Transverse colon (tissue), 4 donors: ENCODE measurements around the gene PACSIN2.

Source experiments
- POLR2A ChIP-seq: fragments of 450-650 bp; IDR thresholded peaks from one replicate; pipeline ENCODE4 v1.6.1; 2016; ENCODE audit warnings: antibody characterized with exemption, mild to moderate bottlenecking, moderate library complexity
- POLR2AphosphoS5 ChIP-seq, 3 donors: sonication (generic); formaldehyde crosslinking; IDR thresholded peaks; one replicate each; pipeline ENCODE4 v1.6.1; 2016; ENCODE audit warnings: antibody characterized with exemption in 3 of 3
- TF ChIP-seq, protein P1 (sequence below), 5 experiments: fragments of 200-600 bp in 3 of 5; fragments of 450-650 bp in 2 of 5; sonication (generic) in 3 of 5; IDR thresholded peaks; 1 replicate in 2 of 5; 2 replicates in 3 of 5; pipeline ENCODE4 v1.5.1; 2016 to 2017; ENCODE audit warnings: antibody characterized with exemption in 5 of 5, inconsistent platforms in 3 of 5, mild to moderate bottlenecking in 2 of 5, moderate library complexity in 1 of 5

DNA sequence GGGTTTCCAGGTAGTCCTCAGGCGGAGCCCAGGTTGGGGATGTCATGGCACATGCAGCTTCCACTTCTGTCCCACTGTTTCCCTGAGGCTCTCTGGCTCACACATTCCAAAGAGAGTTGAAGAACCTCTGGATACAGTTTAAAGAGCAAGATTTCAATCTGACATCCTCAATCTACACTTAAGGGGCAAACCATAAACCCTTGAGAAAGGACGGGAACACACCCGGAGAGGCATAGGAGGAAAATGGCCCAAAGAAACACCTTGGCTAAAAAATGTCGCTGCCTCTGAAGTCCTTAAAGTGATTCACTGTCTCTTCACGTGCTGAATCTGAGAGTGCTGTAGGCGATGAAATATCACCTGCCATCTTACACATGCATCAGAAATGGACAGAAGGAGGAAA is 87.0 kb downstream of the PACSIN2 start:
- TF ChIP-seq, protein P1, sequence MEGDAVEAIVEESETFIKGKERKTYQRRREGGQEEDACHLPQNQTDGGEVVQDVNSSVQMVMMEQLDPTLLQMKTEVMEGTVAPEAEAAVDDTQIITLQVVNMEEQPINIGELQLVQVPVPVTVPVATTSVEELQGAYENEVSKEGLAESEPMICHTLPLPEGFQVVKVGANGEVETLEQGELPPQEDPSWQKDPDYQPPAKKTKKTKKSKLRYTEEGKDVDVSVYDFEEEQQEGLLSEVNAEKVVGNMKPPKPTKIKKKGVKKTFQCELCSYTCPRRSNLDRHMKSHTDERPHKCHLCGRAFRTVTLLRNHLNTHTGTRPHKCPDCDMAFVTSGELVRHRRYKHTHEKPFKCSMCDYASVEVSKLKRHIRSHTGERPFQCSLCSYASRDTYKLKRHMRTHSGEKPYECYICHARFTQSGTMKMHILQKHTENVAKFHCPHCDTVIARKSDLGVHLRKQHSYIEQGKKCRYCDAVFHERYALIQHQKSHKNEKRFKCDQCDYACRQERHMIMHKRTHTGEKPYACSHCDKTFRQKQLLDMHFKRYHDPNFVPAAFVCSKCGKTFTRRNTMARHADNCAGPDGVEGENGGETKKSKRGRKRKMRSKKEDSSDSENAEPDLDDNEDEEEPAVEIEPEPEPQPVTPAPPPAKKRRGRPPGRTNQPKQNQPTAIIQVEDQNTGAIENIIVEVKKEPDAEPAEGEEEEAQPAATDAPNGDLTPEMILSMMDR (IDR thresholded peaks at IDR 0.05): no peak
- TF ChIP-seq POLR2A (no peak), POLR2AphosphoS5 (IDR thresholded peaks at IDR 0.05) (no peak)
